RWPE2 (cell line): Measurements from ENCODE around the gene ARPP21.

Source experiments
- ATAC-seq: fragments of 200-7000 bp; cut with Tn5 transposase; 3 replicates; pipeline ENCODE4 v1.9.1; 2021; ENCODE audit warnings: low read depth
- DNase-seq: peaks from one replicate; pipeline ENCODE4 v3.0.0-alpha.2; 2020; ENCODE audit warnings: low spot score
- H3K27ac ChIP-seq: fragments of 450-650 bp; 2 replicates; pipeline ENCODE4 v1.5.1; 2017; ENCODE audit warnings: mild to moderate bottlenecking; ENCODE audit not compliant: poor library complexity, severe bottlenecking
- H3K27me3 ChIP-seq: fragments of 250-450 bp; sonication (Bioruptor Pico); 2 replicates; pipeline ENCODE4 v1.5.1; 2021; ENCODE audit warnings: mild to moderate bottlenecking, moderate library complexity; ENCODE audit not compliant: insufficient read depth, poor library complexity, severe bottlenecking
- H3K36me3 ChIP-seq: fragments of 250-450 bp; sonication (Bioruptor Pico); 2 replicates; pipeline ENCODE4 v1.5.1; 2020; ENCODE audit warnings: low read depth, mild to moderate bottlenecking, moderate library complexity
- H3K4me1 ChIP-seq: fragments of 250-450 bp; sonication (Bioruptor Pico); 2 replicates; pipeline ENCODE4 v1.5.1; 2021; ENCODE audit warnings: mild to moderate bottlenecking, moderate library complexity; ENCODE audit not compliant: insufficient read depth, poor library complexity, severe bottlenecking
- H3K4me3 ChIP-seq: fragments of 250-450 bp; sonication (Bioruptor Pico); 2 replicates; pipeline ENCODE4 v1.5.1; 2021; ENCODE audit warnings: mild to moderate bottlenecking, moderate library complexity; ENCODE audit not compliant: severe bottlenecking
- H3K9me3 ChIP-seq: fragments of 250-450 bp; sonication (Bioruptor Pico); 2 replicates; pipeline ENCODE4 v1.5.1; 2021; ENCODE audit warnings: mild to moderate bottlenecking, moderate library complexity; ENCODE audit not compliant: severe bottlenecking
- TF ChIP-seq, protein P1 (sequence below): fragments of 450-650 bp; IDR thresholded peaks from one replicate; pipeline ENCODE4 v1.5.1; 2017; ENCODE audit warnings: mild to moderate bottlenecking, moderate library complexity; ENCODE audit not compliant: poor library complexity, severe bottlenecking

ARPP21 gene

DNA sequence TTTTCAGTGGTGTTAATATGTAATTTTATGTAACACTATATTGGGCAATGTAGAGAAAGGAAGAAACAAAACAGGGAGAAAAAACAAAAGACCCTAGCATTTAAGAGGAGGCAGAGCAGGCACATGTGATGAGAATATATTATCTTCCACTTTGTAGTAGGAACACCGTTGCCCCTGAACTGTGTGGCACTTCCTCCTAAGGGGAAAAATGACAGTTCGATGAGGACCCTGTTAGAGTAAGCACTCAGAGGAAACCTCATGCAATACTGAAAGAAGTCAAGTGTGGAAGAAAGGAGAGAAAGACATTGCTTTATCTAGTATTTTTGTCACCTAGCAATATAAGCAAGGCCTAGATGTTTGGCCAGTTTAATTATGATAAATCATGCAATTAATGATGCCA, 32.2 kb downstream of the ARPP21 start:
- Histone ChIP-seq H3K27me3 (peaks cover 1% of the 10 kb centered on the region), H3K36me3 (no peaks in the 10 kb centered on the region), H3K27ac (no peak overlapping the region), H3K4me1 (no peaks in the 10 kb centered on the region), H3K4me3 (no peak overlapping the region), H3K9me3 (no peaks in the 10 kb centered on the region)
- ATAC-seq, result no peak
- DNase-seq, result no peak
- TF ChIP-seq, protein P1, sequence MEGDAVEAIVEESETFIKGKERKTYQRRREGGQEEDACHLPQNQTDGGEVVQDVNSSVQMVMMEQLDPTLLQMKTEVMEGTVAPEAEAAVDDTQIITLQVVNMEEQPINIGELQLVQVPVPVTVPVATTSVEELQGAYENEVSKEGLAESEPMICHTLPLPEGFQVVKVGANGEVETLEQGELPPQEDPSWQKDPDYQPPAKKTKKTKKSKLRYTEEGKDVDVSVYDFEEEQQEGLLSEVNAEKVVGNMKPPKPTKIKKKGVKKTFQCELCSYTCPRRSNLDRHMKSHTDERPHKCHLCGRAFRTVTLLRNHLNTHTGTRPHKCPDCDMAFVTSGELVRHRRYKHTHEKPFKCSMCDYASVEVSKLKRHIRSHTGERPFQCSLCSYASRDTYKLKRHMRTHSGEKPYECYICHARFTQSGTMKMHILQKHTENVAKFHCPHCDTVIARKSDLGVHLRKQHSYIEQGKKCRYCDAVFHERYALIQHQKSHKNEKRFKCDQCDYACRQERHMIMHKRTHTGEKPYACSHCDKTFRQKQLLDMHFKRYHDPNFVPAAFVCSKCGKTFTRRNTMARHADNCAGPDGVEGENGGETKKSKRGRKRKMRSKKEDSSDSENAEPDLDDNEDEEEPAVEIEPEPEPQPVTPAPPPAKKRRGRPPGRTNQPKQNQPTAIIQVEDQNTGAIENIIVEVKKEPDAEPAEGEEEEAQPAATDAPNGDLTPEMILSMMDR, result no peak

DNA sequence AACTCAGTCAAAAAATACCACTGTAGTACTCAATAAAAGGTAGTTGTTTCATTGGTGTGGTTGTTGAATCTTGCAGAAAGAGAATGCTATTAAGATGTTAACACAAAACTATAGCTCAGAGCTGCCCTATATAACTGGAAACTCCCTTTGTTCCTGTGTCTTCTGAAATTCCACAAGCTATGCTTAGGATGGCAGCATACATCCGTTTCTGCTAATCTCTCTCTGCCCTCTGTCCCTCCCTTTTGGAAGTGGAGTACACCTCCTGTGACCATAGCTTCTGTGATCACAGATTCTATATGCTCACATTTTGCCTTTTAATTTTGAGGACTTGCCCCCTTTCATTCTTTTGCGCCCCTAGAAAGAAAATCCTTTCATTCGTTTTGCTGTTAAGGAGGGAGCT, 33.7 kb downstream of the ARPP21 start:
- no peak overlapping the region for H3K4me3 ChIP-seq
- ATAC-seq, result no peak

DNA sequence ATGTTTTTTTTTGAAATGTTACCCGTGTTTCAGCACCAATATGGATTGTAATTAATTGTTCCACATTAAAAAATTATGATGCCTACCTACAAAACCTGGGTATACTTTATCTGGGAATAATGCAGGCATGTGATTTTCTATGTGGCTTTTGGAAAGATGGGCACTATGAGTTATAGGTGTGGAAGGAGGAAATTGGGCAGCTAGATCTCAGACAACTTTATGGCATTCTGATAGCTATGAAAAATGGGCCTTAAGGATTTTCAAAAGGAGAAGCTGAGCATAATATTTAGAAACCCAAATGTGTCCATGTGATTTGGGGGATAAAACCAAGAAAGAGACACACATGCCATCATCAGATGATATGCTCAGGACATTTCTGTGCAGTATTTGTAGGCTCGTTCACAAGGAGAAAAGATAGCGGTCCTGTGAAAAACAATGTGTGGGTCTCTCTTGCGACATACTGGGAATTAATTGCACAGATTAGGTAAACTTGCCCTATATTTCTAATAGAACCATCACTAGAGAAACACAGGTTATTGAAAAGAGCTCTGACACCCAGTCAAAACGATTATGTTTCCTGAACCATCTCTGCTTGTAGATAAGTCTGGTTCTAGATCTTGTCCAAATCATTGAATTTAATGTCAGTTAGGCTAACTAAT, 35.3 kb downstream of the ARPP21 start:
- ATAC-seq (no peak), DNase-seq (no peak)
- TF ChIP-seq, protein P1, result no peak
- no peaks in the 10 kb centered on the region for H3K36me3 ChIP-seq
- H3K4me3 ChIP-seq, result no peak overlapping the region
- H3K27ac ChIP-seq, result no peak overlapping the region
- H3K9me3 ChIP-seq, result no peaks in the 10 kb centered on the region
- H3K27me3 ChIP-seq, result peaks cover 9% of the 10 kb centered on the region
- no peaks in the 10 kb centered on the region for H3K4me1 ChIP-seq

More for the DNA sequence above, 33.7 kb downstream of the ARPP21 start:
- no peak for DNase-seq
- Histone ChIP-seq H3K27ac (no peak overlapping the region), H3K9me3 (no peaks in the 10 kb centered on the region), H3K27me3 (peaks cover 9% of the 10 kb centered on the region), H3K36me3 (no peaks in the 10 kb centered on the region), H3K4me1 (no peaks in the 10 kb centered on the region)
- TF ChIP-seq, protein P1, result no peak

DNA sequence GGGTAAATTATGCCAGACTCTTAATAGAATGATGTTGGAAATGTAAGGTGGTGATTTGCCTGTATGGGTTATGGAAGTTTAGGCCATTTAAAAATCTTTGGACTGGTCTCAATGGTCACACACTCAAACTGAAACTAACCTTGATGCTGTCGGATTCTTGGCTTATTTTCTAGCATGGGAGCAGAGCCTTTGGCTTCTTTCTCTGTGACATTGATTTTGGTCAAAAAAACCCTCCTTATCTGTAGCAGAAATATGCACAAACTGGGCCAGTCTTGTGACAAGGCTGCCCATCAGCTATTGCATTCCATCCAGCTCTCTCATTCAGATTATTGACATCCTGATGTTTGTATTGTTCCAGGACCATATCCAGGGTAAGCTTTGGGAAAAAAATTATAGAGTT, 35.9 kb downstream of the ARPP21 start:
- TF ChIP-seq, protein P1, result no peak
- H3K36me3 ChIP-seq, result no peaks in the 10 kb centered on the region
- no peak overlapping the region for H3K4me3 ChIP-seq
- H3K27ac ChIP-seq, result no peak overlapping the region
- ATAC-seq (no peak), DNase-seq (no peak)
- peaks cover 9% of the 10 kb centered on the region for H3K27me3 ChIP-seq
- no peaks in the 10 kb centered on the region for H3K9me3 ChIP-seq
- H3K4me1 ChIP-seq, result no peaks in the 10 kb centered on the region

DNA sequence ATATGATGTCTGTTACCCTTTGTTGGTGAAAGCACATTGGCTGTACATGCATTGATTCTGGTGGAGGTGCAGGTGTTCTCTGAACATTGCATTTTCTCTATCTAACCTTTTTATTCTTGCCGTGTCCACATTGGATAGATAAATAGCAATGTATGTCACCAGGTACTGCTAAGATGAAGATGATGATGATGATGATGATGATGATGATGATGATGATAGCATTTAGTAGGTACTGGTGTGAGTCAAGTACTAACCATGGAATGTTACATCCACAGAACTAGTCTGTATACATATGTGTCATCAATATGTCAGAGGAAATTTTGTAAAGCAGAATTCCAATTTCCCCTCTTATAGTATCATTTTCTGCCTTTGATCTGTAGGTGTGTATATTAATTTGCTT, 36.3 kb downstream of the ARPP21 start:
- ATAC-seq (no peak), DNase-seq (no peak)
- no peak overlapping the region for H3K4me3 ChIP-seq
- H3K4me1 ChIP-seq, result no peaks in the 10 kb centered on the region
- H3K27me3 ChIP-seq, result peaks cover 9% of the 10 kb centered on the region
- no peaks in the 10 kb centered on the region for H3K36me3 ChIP-seq
- no peaks in the 10 kb centered on the region for H3K9me3 ChIP-seq
- TF ChIP-seq, protein P1, result no peak
- no peak overlapping the region for H3K27ac ChIP-seq
